Cardiac fibroblast (primary cell): ENCODE results near the gene ZNF385B.
A peak's percentile ranks its signal among the peaks of the same experiment; 100 is the strongest.

Experiments
- DNase-seq, 2 donors: peaks; one replicate each; pipeline versions ENCODE4 v3.0.0 to v3.0.0-alpha.2; 2010; ENCODE audit warnings: low read depth in 2 of 2
- H3K4me3 ChIP-seq, 2 donors: replicated peaks in 1 of 2; 1 replicate in 1 of 2; 2 replicates in 1 of 2; pipeline ENCODE4 v1.5.1; 2011; ENCODE audit warnings: low read depth in 2 of 2, low read length in 2 of 2, mild to moderate bottlenecking in 2 of 2, moderate library complexity in 1 of 2
- CTCF ChIP-seq: IDR thresholded peaks from one replicate; pipeline ENCODE4 v1.5.1; 2011; ENCODE audit warnings: low read depth, mild to moderate bottlenecking, low read length, inconsistent platforms

Gene ZNF385B

GRCh38 chr2:179614121-179614520 lies 247.3 kb downstream of the ZNF385B start:
- no peak overlapping the region for H3K4me3 ChIP-seq
- no peak for TF ChIP-seq CTCF
- peak in 1 of 2 donors; percentile 48 for DNase-seq

GRCh38 chr2:179613701-179614100 lies 247.7 kb downstream of the ZNF385B start:
- TF ChIP-seq CTCF = no peak
- no peak overlapping the region for H3K4me3 ChIP-seq
- peak in 1 of 2 donors; percentile 31 for DNase-seq

- TF ChIP-seq CTCF = no peak
- H3K4me3 ChIP-seq = no peak overlapping the region
- no peak for DNase-seq
Measured at GRCh38 chr2:179613299-179613651, 248.1 kb downstream of the ZNF385B start.

GRCh38 chr2:179612591-179613298 lies 248.7 kb downstream of the ZNF385B start:
- DNase-seq = no peak
- no peak overlapping the region for H3K4me3 ChIP-seq
- TF ChIP-seq CTCF = no peak

DNA sequence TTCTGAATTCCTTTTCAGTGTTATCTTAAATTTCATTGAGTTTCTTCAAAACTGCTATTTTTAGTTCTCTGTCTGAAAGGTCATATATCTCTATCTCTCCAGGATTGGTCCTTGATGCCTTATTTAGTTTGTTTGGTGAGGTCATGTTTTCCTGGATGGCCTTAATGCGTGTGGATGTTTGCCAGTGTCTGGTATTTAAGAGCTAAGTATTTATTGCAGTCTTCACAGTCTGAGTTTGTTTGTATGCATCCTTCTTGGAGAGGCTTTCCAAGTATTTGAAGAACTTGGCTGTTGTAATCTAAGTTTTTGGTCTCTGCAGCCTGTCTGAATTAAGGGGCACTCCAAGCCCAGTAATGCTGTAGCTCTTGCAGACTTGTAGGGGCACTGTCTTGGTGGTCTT lies 249.3 kb downstream of the ZNF385B start:
- no peak for TF ChIP-seq CTCF
- H3K4me3 ChIP-seq = no peak overlapping the region
- peak; percentile 8 to 33 for DNase-seq

GRCh38 chr2:179606141-179606540 lies 255.3 kb downstream of the ZNF385B start:
- no peak overlapping the region for H3K4me3 ChIP-seq
- TF ChIP-seq CTCF = no peak

GRCh38 chr2:179605341-179605740 lies 256.1 kb downstream of the ZNF385B start:
- H3K4me3 ChIP-seq = no peak overlapping the region
- no peak for DNase-seq
- TF ChIP-seq CTCF = no peak

More at GRCh38 chr2:179606141-179606540, 255.3 kb downstream of the ZNF385B start:
- no peak for DNase-seq
